Natural killer cell (primary cell): ENCODE results near the gene MET. TPM values are rescaled to one million over a fixed set of nuclear protein-coding genes. Genes with fewer than 3 reads are reported as not detected.

ENCODE experiments used
- ATAC-seq, 3 donors: fragments of 150-1000 bp in 2 of 3; fragments of 200-7000 bp in 1 of 3; cut with Tn5 transposase; 1 replicate in 1 of 3; 2 replicates in 2 of 3; pipeline ENCODE4 v1.10.0; 2021; ENCODE audit warnings: mild to moderate bottlenecking in 2 of 3, moderate library complexity in 2 of 3
- DNase-seq, 2 donors: peaks; one replicate each; pipeline versions ENCODE4 v3.0.0 to v3.0.0-alpha.2; 2013 to 2021; ENCODE audit warnings: mixed read lengths in 1 of 2
- H3K27ac ChIP-seq: one replicate; pipeline ENCODE4 v1.5.1; 2013; ENCODE audit warnings: mild to moderate bottlenecking, low read length
- H3K27me3 ChIP-seq: one replicate; pipeline ENCODE4 v1.6.1; 2013; ENCODE audit warnings: low read length; ENCODE audit not compliant: control insufficient read depth, insufficient read depth
- H3K36me3 ChIP-seq: one replicate; pipeline ENCODE4 v1.6.1; 2013; ENCODE audit warnings: low read length; ENCODE audit not compliant: control insufficient read depth, insufficient read depth
- H3K4me1 ChIP-seq: one replicate; pipeline ENCODE4 v1.6.1; 2013; ENCODE audit warnings: low read length; ENCODE audit not compliant: control insufficient read depth, insufficient read depth
- H3K4me3 ChIP-seq: one replicate; pipeline ENCODE4 v1.5.1; 2013; ENCODE audit warnings: low read length
- H3K9me3 ChIP-seq: one replicate; pipeline ENCODE4 v1.6.1; 2013; ENCODE audit warnings: low read length; ENCODE audit not compliant: control insufficient read depth, insufficient read depth
- H3K27ac Mint-ChIP-seq, 2 donors: one replicate each; pipeline ENCODE4 v1.8.0; 2022; ENCODE audit warnings: mild to moderate bottlenecking in 2 of 2, mixed read lengths in 2 of 2, moderate library complexity in 1 of 2
- H3K27me3 Mint-ChIP-seq, 2 donors: one replicate each; pipeline ENCODE4 v1.8.0; 2022; ENCODE audit warnings: low read depth in 2 of 2, mixed read lengths in 2 of 2
- H3K36me3 Mint-ChIP-seq: one replicate; pipeline ENCODE4 v1.8.0; 2022; ENCODE audit warnings: mixed read lengths
- H3K4me1 Mint-ChIP-seq, 2 donors: one replicate each; pipeline ENCODE4 v1.8.0; 2022; ENCODE audit warnings: mixed read lengths in 2 of 2
- H3K4me3 Mint-ChIP-seq: one replicate; pipeline ENCODE4 v1.8.0; 2022; ENCODE audit warnings: mild to moderate bottlenecking, moderate library complexity, mixed read lengths
- H3K9me3 Mint-ChIP-seq, 2 donors: one replicate each; pipeline ENCODE4 v1.8.0; 2022; ENCODE audit warnings: mixed read lengths in 2 of 2
- CTCF ChIP-seq: fragments of 200-600 bp; IDR thresholded peaks from one replicate; pipeline ENCODE4 v1.8.0; 2022; ENCODE audit warnings: antibody characterized with exemption
- WGBS: methylation state at CpG from one replicate; pipeline ENCODE4 v1.1.7; 2013; ENCODE audit warnings: missing lambda C conversion rate; ENCODE audit not compliant: insufficient coverage; 5-methylcytosine and 5-hydroxymethylcytosine counted together
- intact Hi-C: fragments of 100-400 bp; cut with micrococcal nuclease; formaldehyde crosslinking; loops from one replicate; pipeline ENCODE4 v1.14.2; 2022
- total RNA-seq, 4 donors: library from RNA; stranded (reverse); fragments of 120-200 nt in 1 of 4; gene quantifications; one replicate each; pipeline versions ENCODE4 v1.2.3 to v1.2.4, GENCODE V29; 2013 to 2022

The MET gene
- total RNA-seq, 3 donors from 2014 or later (not counting 1 experiment from before 2014, with no cell fraction given): 0.16 TPM; not detected in 2

- intact Hi-C loops: no loop called here
- H3K9me3 ChIP-seq: no peaks in the 10 kb centered on the region
- H3K27ac ChIP-seq: no peak overlapping the region
- no peak for DNase-seq
- no peak for ATAC-seq
- H3K36me3 Mint-ChIP-seq: no peaks in the 10 kb centered on the region
- no peaks in the 10 kb centered on the region for H3K4me1 ChIP-seq
- no peak overlapping the region for H3K4me3 Mint-ChIP-seq
- no peak overlapping the region for H3K4me3 ChIP-seq
- no peak for TF ChIP-seq CTCF
- H3K27me3 Mint-ChIP-seq: peaks cover 0 to 2% of the 10 kb centered on the region in 2 donors
- H3K27me3 ChIP-seq: no peaks in the 10 kb centered on the region
- no peaks in the 10 kb centered on the region for H3K4me1 Mint-ChIP-seq
- H3K27ac Mint-ChIP-seq: no peak overlapping the region
- H3K9me3 Mint-ChIP-seq: no peaks in the 10 kb centered on the region
- WGBS: 88% methylated on average over 1 of the region's 1 CpG
- no peaks in the 10 kb centered on the region for H3K36me3 ChIP-seq
These were observed 109.0 kb downstream of the MET start for GRCh38 chr7:116780966-116781365.

GRCh38 chr7:116781584-116781983, 109.6 kb downstream of the MET start:
- H3K27me3 ChIP-seq: no peaks in the 10 kb centered on the region
- H3K9me3 ChIP-seq: no peaks in the 10 kb centered on the region
- DNase-seq (no peak), ATAC-seq (no peak)
- Mint-ChIP-seq H3K27me3 (peaks cover 0 to 2% of the 10 kb centered on the region in 2 donors), H3K36me3 (no peaks in the 10 kb centered on the region), H3K9me3 (no peaks in the 10 kb centered on the region), H3K4me3 (no peak overlapping the region), H3K27ac (no peak overlapping the region), H3K4me1 (no peaks in the 10 kb centered on the region)
- no peak overlapping the region for H3K27ac ChIP-seq
- TF ChIP-seq CTCF: no peak
- intact Hi-C loops: no loop called here
- H3K4me3 ChIP-seq: no peak overlapping the region
- WGBS: 90% methylated on average over 2 of the region's 2 CpGs
- H3K36me3 ChIP-seq: no peaks in the 10 kb centered on the region
- H3K4me1 ChIP-seq: no peaks in the 10 kb centered on the region

- Histone ChIP-seq H3K27ac (no peak overlapping the region), H3K27me3 (no peaks in the 10 kb centered on the region), H3K9me3 (no peaks in the 10 kb centered on the region), H3K4me1 (no peaks in the 10 kb centered on the region), H3K4me3 (no peak overlapping the region), H3K36me3 (no peaks in the 10 kb centered on the region)
- Mint-ChIP-seq H3K9me3 (no peaks in the 10 kb centered on the region), H3K27ac (no peak overlapping the region), H3K4me1 (no peaks in the 10 kb centered on the region), H3K4me3 (no peak overlapping the region), H3K27me3 (peaks cover 0 to 2% of the 10 kb centered on the region in 2 donors), H3K36me3 (no peaks in the 10 kb centered on the region)
- WGBS: no CpG with 5 or more reads among the region's 1 CpG
- ATAC-seq (no peak), DNase-seq (no peak)
- intact Hi-C loops: no loop called here
- no peak for TF ChIP-seq CTCF
These were observed 110.2 kb downstream of the MET start for GRCh38 chr7:116782177-116782711.

- Mint-ChIP-seq H3K27ac (no peak overlapping the region), H3K9me3 (no peaks in the 10 kb centered on the region), H3K36me3 (no peaks in the 10 kb centered on the region), H3K27me3 (peaks cover 0 to 2% of the 10 kb centered on the region in 2 donors), H3K4me1 (no peaks in the 10 kb centered on the region), H3K4me3 (no peak overlapping the region)
- no peaks in the 10 kb centered on the region for H3K36me3 ChIP-seq
- H3K27ac ChIP-seq: no peak overlapping the region
- 92% methylated on average over 4 of the region's 4 CpGs for WGBS
- no peaks in the 10 kb centered on the region for H3K27me3 ChIP-seq
- no peak for TF ChIP-seq CTCF
- no peak overlapping the region for H3K4me3 ChIP-seq
- H3K9me3 ChIP-seq: no peaks in the 10 kb centered on the region
- intact Hi-C loops: no loop called here
- no peaks in the 10 kb centered on the region for H3K4me1 ChIP-seq
- ATAC-seq (no peak), DNase-seq (no peak)
These were observed 111.8 kb downstream of the MET start for GRCh38 chr7:116783666-116784318.
